GM23248 (cell line): ENCODE measurements around the gene TUBA4A. TPM values are rescaled to one million over a fixed set of nuclear protein-coding genes. Genes with fewer than 3 reads are reported as not detected.
A peak's percentile ranks its signal among the peaks of the same experiment; 100 is the strongest.

Source experiments
- DNase-seq: peaks from one replicate; pipeline ENCODE4 v3.0.0-alpha.2; 2015
- H2AFZ ChIP-seq: fragments of 200-600 bp; sonication (generic); 2 replicates; pipeline ENCODE4 v1.6.1; 2016; ENCODE audit warnings: antibody characterized with exemption
- H3F3A ChIP-seq: fragments of 200-600 bp; sonication (generic); 2 replicates; pipeline ENCODE4 v1.6.1; 2016; ENCODE audit warnings: mild to moderate bottlenecking, antibody characterized with exemption, mixed run types; ENCODE audit not compliant: insufficient read depth
- H3K27ac ChIP-seq: fragments of 200-600 bp; sonication (generic); 2 replicates; pipeline ENCODE4 v1.5.1; 2016; ENCODE audit warnings: mild to moderate bottlenecking
- H3K27me3 ChIP-seq: fragments of 200-600 bp; sonication (generic); replicated peaks from 2 replicates; pipeline ENCODE4 v1.6.1; 2016; ENCODE audit warnings: mild to moderate bottlenecking; ENCODE audit not compliant: insufficient read depth
- H3K36me3 ChIP-seq: fragments of 200-600 bp; sonication (generic); 2 replicates; pipeline ENCODE4 v1.6.1; 2016; ENCODE audit warnings: low read depth, mild to moderate bottlenecking
- H3K4me1 ChIP-seq: fragments of 200-600 bp; sonication (generic); 2 replicates; pipeline ENCODE4 v1.6.1; 2016; ENCODE audit warnings: mild to moderate bottlenecking; ENCODE audit not compliant: insufficient read depth
- H3K4me2 ChIP-seq: fragments of 200-600 bp; sonication (generic); one replicate; pipeline ENCODE4 v1.6.1; 2016; ENCODE audit warnings: mild to moderate bottlenecking; ENCODE audit not compliant: unreplicated experiment
- H3K4me3 ChIP-seq: fragments of 200-600 bp; sonication (generic); 2 replicates; pipeline ENCODE4 v1.5.1; 2016; ENCODE audit warnings: mild to moderate bottlenecking
- H3K79me2 ChIP-seq: fragments of 200-600 bp; sonication (generic); 2 replicates; pipeline ENCODE4 v1.6.1; 2016; ENCODE audit warnings: mild to moderate bottlenecking; ENCODE audit not compliant: insufficient read depth
- H3K9ac ChIP-seq: fragments of 200-600 bp; sonication (generic); 2 replicates; pipeline ENCODE4 v1.6.1; 2016; ENCODE audit warnings: mild to moderate bottlenecking
- H3K9me2 ChIP-seq: fragments of 200-600 bp; sonication (generic); 2 replicates; pipeline ENCODE4 v1.6.1; 2016; ENCODE audit warnings: mixed run types, mild to moderate bottlenecking, moderate library complexity; ENCODE audit not compliant: insufficient read depth
- H3K9me3 ChIP-seq: fragments of 200-600 bp; sonication (generic); one replicate; pipeline ENCODE4 v1.6.1; 2017; ENCODE audit warnings: low read depth
- H4K20me1 ChIP-seq: fragments of 200-600 bp; sonication (generic); 2 replicates; pipeline ENCODE4 v1.6.0; 2016; ENCODE audit not compliant: insufficient read depth
- EZH2 ChIP-seq: fragments of 200-600 bp; sonication (generic); IDR thresholded peaks from 2 replicates; pipeline ENCODE4 v1.6.1; 2018; ENCODE audit warnings: antibody characterized with exemption, mild to moderate bottlenecking; ENCODE audit not compliant: insufficient read depth, poor library complexity, severe bottlenecking
- EZH2phosphoT487 ChIP-seq: fragments of 200-600 bp; sonication (generic); IDR thresholded peaks from 2 replicates; pipeline ENCODE4 v1.6.1; 2018; ENCODE audit warnings: antibody characterized with exemption, moderate library complexity, mild to moderate bottlenecking, low read depth; ENCODE audit not compliant: insufficient read depth
- WGBS, 2 experiments: methylation state at CpG; one replicate each; pipeline ENCODE4 v1.1.6; 2015 to 2017; ENCODE audit warnings: low lambda C conversion rate in 2 of 2, low coverage in 1 of 2; ENCODE audit errors: missing lambda C conversion rate in 2 of 2; 5-methylcytosine and 5-hydroxymethylcytosine counted together
- in situ Hi-C: fragments of 300-500 bp; cut with MboI; formaldehyde crosslinking; loops from 2 replicates; pipeline ENCODE4 v1.15.0; 2020
- polyA plus RNA-seq: library from polyadenylated mRNA; unstranded; fragments of >200 nt; fragmentation: Nextera tagmentation; extraction: Ambion mirVana; gene quantifications from 2 replicates; pipeline ENCODE4 v1.2.1, GENCODE V29; 2016
- total RNA-seq: library from RNA; depleted of rRNA; stranded (reverse); fragments of >200 nt; shearing (Covaris generic); gene quantifications from 2 replicates; pipeline ENCODE4 v1.2.3, GENCODE V29; 2014

Gene TUBA4A
- total and polyA plus RNA-seq, 2 experiments from 2014 or later, result 14.3 to 14.5 TPM

- no peak overlapping the region for H2AFZ ChIP-seq
- no peaks in the 10 kb centered on the region for H3K79me2 ChIP-seq
- no peak overlapping the region for H3K4me3 ChIP-seq
- no peaks in the 10 kb centered on the region for H3K27me3 ChIP-seq
- H3K9me3 ChIP-seq, result no peaks in the 10 kb centered on the region
- no peak overlapping the region for H3K4me2 ChIP-seq
- no peaks in the 10 kb centered on the region for H3K36me3 ChIP-seq
- H3K9ac ChIP-seq, result no peak overlapping the region
- H3K4me1 ChIP-seq, result peaks cover 29% of the 10 kb centered on the region
- no peak for DNase-seq
- H3K27ac ChIP-seq, result no peak overlapping the region
- 54 to 67% methylated on average over 2 of the region's 2 CpGs for WGBS, 2 experiments
- H4K20me1 ChIP-seq, result no peaks in the 10 kb centered on the region
- no peak for TF ChIP-seq EZH2
- no peak for TF ChIP-seq EZH2phosphoT487
- in situ Hi-C loops, result no loop called here
- H3K9me2 ChIP-seq, result no peaks in the 10 kb centered on the region
- peaks cover 18% of the 10 kb centered on the region for H3F3A ChIP-seq
Measured at GRCh38 chr2:219272995-219273394, 19.3 kb upstream of the TUBA4A start.

GRCh38 chr2:219272356-219272755 is 18.6 kb upstream of the TUBA4A start:
- in situ Hi-C loops, result no loop called here

GRCh38 chr2:219271021-219271420 is 17.3 kb upstream of the TUBA4A start:
- DNase-seq, result no peak
- no peaks in the 10 kb centered on the region for H3K9me3 ChIP-seq
- peaks cover 17% of the 10 kb centered on the region for H3F3A ChIP-seq
- H3K4me2 ChIP-seq, result no peak overlapping the region
- no peak overlapping the region for H3K27ac ChIP-seq
- TF ChIP-seq EZH2phosphoT487 (no peak), EZH2 (no peak)
- no peak overlapping the region for H2AFZ ChIP-seq
- no peak overlapping the region for H3K9ac ChIP-seq
- H3K36me3 ChIP-seq, result no peaks in the 10 kb centered on the region
- H4K20me1 ChIP-seq, result no peaks in the 10 kb centered on the region
- H3K9me2 ChIP-seq, result no peaks in the 10 kb centered on the region
- no peaks in the 10 kb centered on the region for H3K27me3 ChIP-seq
- no peaks in the 10 kb centered on the region for H3K79me2 ChIP-seq
- 52 to 57% methylated on average over 2 of the region's 2 CpGs for WGBS, 2 experiments
- H3K4me1 ChIP-seq, result peaks cover 27% of the 10 kb centered on the region
- H3K4me3 ChIP-seq, result no peak overlapping the region
- in situ Hi-C loops, result no loop called here

More at GRCh38 chr2:219272356-219272755, 18.6 kb upstream of the TUBA4A start:
- H3K4me2 ChIP-seq, result no peak overlapping the region
- WGBS, 2 experiments, result 70 to 74% methylated on average over 4 of the region's 4 CpGs
- H2AFZ ChIP-seq, result no peak overlapping the region
- H3K4me3 ChIP-seq, result no peak overlapping the region
- no peak overlapping the region for H3K9ac ChIP-seq
- H3K27me3 ChIP-seq, result no peaks in the 10 kb centered on the region
- TF ChIP-seq EZH2phosphoT487 (no peak), EZH2 (no peak)
- no peak overlapping the region for H3K27ac ChIP-seq
- no peaks in the 10 kb centered on the region for H3K9me2 ChIP-seq
- H3K9me3 ChIP-seq, result no peaks in the 10 kb centered on the region
- H3K4me1 ChIP-seq, result peaks cover 27% of the 10 kb centered on the region
- no peaks in the 10 kb centered on the region for H3K79me2 ChIP-seq
- no peaks in the 10 kb centered on the region for H3K36me3 ChIP-seq
- no peaks in the 10 kb centered on the region for H4K20me1 ChIP-seq
- DNase-seq, result peak; percentile 39
- peaks cover 17% of the 10 kb centered on the region for H3F3A ChIP-seq

- no peaks in the 10 kb centered on the region for H4K20me1 ChIP-seq
- H3K9ac ChIP-seq, result no peak overlapping the region
- no peaks in the 10 kb centered on the region for H3K79me2 ChIP-seq
- no peaks in the 10 kb centered on the region for H3K9me2 ChIP-seq
- no peaks in the 10 kb centered on the region for H3K9me3 ChIP-seq
- no peaks in the 10 kb centered on the region for H3K27me3 ChIP-seq
- no peak for DNase-seq
- H3F3A ChIP-seq, result peaks cover 16% of the 10 kb centered on the region
- peaks cover 27% of the 10 kb centered on the region for H3K4me1 ChIP-seq
- no peaks in the 10 kb centered on the region for H3K36me3 ChIP-seq
- H2AFZ ChIP-seq, result no peak overlapping the region
- H3K27ac ChIP-seq, result no peak overlapping the region
- in situ Hi-C loops, result no loop called here
- TF ChIP-seq EZH2 (no peak), EZH2phosphoT487 (no peak)
- no peak overlapping the region for H3K4me3 ChIP-seq
- WGBS, 2 experiments, result 76 to 78% methylated on average over 5 of the region's 5 CpGs
- H3K4me2 ChIP-seq, result no peak overlapping the region
Measured at GRCh38 chr2:219270055-219270372, 16.3 kb upstream of the TUBA4A start.
